ENCODE measurements around the gene RAVER2.

DNA sequence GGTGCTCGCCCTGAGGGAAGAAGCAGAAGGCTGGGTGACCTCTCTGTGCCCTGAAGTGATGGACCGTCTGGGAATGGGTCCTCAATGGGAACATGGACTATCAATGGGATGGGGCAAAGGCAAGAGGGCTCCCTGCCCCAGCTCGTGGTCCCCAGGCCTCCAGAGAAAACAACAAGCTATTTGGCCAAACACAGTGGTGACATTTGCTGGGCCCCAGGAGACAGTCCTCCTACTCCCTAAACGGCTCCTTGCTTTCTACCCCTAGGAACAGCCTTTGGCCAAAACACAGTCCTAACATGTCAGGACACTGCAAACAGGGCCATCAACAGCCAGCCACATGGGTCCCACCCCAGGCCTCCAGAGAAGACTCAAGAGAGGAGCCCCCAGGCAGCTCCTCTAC lies 102.8 kb downstream of the RAVER2 start:
- TF ChIP-seq, protein P1, sequence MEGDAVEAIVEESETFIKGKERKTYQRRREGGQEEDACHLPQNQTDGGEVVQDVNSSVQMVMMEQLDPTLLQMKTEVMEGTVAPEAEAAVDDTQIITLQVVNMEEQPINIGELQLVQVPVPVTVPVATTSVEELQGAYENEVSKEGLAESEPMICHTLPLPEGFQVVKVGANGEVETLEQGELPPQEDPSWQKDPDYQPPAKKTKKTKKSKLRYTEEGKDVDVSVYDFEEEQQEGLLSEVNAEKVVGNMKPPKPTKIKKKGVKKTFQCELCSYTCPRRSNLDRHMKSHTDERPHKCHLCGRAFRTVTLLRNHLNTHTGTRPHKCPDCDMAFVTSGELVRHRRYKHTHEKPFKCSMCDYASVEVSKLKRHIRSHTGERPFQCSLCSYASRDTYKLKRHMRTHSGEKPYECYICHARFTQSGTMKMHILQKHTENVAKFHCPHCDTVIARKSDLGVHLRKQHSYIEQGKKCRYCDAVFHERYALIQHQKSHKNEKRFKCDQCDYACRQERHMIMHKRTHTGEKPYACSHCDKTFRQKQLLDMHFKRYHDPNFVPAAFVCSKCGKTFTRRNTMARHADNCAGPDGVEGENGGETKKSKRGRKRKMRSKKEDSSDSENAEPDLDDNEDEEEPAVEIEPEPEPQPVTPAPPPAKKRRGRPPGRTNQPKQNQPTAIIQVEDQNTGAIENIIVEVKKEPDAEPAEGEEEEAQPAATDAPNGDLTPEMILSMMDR (conservative IDR thresholded peaks at IDR 0.05; ENCODE audit: low read length), result no peak
- no peak for TF ChIP-seq EZH2phosphoT487 (IDR thresholded peaks at IDR 0.05; ENCODE audit: borderline replicate concordance, low read depth, low read length)
